CD4-positive, CD25-positive, alpha-beta regulatory T cell (primary cell): Measurements from ENCODE around the gene SDE2. TPM values are rescaled to one million over a fixed set of nuclear protein-coding genes. Genes with fewer than 3 reads are reported as not detected.

ENCODE experiments used
- polyA plus RNA-seq, 4 donors: library from polyadenylated mRNA; unstranded; fragments of 300-500 nt; fragmentation: Illumina TruSeq; gene quantifications; one replicate each; pipeline ENCODE4 v1.2.3, GENCODE V29; 2021
- total RNA-seq: library from RNA; stranded (reverse); gene quantifications from one replicate; pipeline ENCODE4 v1.2.3, GENCODE V29; 2022

SDE2 gene
- total and polyA plus RNA-seq, 5 donors from 2014 or later: 5.9 to 38.1 (median 11.2) TPM

Other genes with a start within 250 kb of the SDE2 start
- gene SRP9, start 221.5 kb downstream of the SDE2 start, total RNA-seq: 76.7 TPM
- gene SRP9, start 221.5 kb downstream of the SDE2 start, polyA plus RNA-seq: 100 to 1,000 TPM; 292 to 367 (median 345) TPM
- gene EPHX1, start 189.2 kb downstream of the SDE2 start, total RNA-seq: 0.62 TPM
- under 1 TPM in 3 of 4 donors, not detected in 1; 0.11 to 0.52 (median 0.38) TPM for gene EPHX1, start 189.2 kb downstream of the SDE2 start, polyA plus RNA-seq
- gene TMEM63A, start 117.0 kb downstream of the SDE2 start, total RNA-seq: 454 TPM
- 10 to 100 TPM; 66.9 to 72.2 (median 69.3) TPM for gene TMEM63A, start 117.0 kb downstream of the SDE2 start, polyA plus RNA-seq
- gene LEFTY1, start 110.2 kb downstream of the SDE2 start, total RNA-seq: 0.39 TPM
- gene LEFTY1, start 110.2 kb downstream of the SDE2 start, polyA plus RNA-seq: under 1 TPM in 2 of 4 donors, not detected in 2; 0.13 to 0.17 TPM
- 51.6 TPM for gene PYCR2, start 75.1 kb downstream of the SDE2 start, total RNA-seq
- gene PYCR2, start 75.1 kb downstream of the SDE2 start, polyA plus RNA-seq: 10 to 100 TPM; 56.7 to 74.6 (median 67.7) TPM
- not detected for gene LEFTY2, start 58.1 kb downstream of the SDE2 start, total RNA-seq
- not detected for gene LEFTY2, start 58.1 kb downstream of the SDE2 start, polyA plus RNA-seq
- gene H3-3A, start 63.4 kb upstream of the SDE2 start, total RNA-seq: 408 TPM
- 1,000 to 10,000 TPM in 2 of 4 donors, 100 to 1,000 TPM in 2; 858 to 1,137 (median 1,025) TPM for gene H3-3A, start 63.4 kb upstream of the SDE2 start, polyA plus RNA-seq
- gene ACBD3, start 187.4 kb upstream of the SDE2 start, total RNA-seq: 29.6 TPM
- 10 to 100 TPM; 14.7 to 21.9 (median 19.9) TPM for gene ACBD3, start 187.4 kb upstream of the SDE2 start, polyA plus RNA-seq
- not detected for gene MIXL1, start 224.3 kb upstream of the SDE2 start, total RNA-seq
- not detected for gene MIXL1, start 224.3 kb upstream of the SDE2 start, polyA plus RNA-seq